GM21390 (cell line): ENCODE measurements around the gene STAC.

ENCODE experiments used
- ATAC-seq: cut with Tn5 transposase; IDR thresholded peaks from one replicate; pipeline ENCODE4 v1.9.1; 2021; ENCODE audit not compliant: unreplicated experiment

STAC gene

DNA sequence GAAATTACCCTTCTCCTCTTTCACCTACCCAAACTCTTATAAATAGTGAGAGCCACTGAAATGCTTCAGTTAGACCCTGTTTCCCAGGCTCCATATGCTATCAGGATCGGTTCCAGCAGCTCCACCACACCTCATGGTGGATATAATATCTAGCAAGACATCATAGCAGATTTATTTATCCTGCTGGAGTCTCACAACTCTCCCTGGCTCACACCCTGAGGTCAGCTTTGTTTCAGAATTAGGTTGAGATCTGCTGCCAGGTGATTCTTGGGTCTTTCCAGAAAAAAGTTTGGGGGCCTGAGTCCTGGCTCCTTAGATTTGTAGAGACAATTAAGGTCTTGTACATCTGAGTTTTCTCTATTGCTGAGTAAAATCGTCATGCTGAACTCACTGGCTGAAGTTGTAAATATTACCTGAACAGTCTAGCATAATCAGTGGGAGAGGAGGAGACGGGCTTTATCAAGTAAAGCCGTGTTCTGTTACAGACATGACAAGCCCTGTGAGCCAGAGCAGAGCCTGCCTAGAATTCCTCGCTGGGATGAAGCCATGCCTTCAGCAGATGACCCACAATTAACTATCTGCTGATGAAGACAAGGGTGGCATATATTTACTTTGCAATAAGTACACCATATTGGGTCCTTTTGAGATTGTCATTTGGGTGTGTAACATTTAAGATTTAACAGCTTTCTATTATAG is 131.6 kb downstream of the STAC start:
- no peak for ATAC-seq

DNA sequence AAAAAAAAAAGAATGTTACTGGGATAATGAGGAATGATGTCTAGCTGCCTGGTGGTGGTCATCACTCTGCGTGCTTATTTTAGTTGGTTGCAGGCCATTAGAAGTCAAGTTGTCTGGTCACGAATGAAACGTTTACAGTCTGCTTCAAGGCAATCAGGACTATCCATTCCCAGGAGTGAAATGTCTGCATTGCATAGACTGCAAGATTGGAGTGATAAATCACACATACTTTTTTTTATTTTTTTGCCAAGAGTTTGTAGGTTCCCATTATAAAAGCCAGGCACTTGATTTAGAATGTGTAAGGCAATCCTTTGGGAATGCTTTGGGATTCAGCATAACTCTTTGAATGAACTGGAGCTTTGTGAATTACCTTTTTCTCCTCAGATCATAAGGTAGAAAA is 132.3 kb downstream of the STAC start:
- ATAC-seq, result no peak

DNA sequence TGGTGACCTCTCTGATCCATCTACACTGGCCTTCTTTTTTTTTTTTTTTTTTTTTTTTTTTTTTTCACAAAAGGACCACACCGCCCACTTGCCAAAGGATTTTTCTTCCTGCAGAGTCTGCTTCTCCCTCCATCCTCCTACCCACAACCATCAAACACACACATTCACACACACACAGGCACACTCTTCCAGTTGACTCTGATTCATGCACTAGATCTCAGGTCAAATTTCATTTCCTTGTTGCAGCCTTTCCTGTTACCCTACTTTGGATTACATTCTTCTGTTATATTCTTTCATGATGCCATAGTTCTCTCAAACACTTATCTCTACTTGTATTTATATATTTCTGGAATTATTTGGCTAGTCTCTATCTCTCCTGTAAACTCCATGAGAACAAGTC is 133.9 kb downstream of the STAC start:
- no peak for ATAC-seq

DNA sequence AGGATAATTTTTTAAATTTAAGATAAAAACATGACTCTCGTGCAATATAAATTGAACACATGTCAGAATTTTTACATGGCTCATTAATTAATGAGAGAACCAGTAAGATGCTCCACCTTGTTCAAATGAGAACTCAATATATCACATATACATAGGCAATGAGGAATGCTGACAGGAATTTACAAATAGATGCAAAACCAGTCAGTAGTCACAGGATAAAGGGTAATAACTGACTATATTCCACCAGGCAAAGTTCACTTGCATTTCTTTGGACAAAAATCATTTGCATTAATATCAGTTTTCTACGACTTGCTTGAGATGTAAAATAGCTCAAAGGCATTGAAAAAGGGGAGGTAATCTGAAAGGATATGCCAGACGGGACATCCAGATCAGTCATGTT is 139.4 kb downstream of the STAC start:
- no peak for ATAC-seq

DNA sequence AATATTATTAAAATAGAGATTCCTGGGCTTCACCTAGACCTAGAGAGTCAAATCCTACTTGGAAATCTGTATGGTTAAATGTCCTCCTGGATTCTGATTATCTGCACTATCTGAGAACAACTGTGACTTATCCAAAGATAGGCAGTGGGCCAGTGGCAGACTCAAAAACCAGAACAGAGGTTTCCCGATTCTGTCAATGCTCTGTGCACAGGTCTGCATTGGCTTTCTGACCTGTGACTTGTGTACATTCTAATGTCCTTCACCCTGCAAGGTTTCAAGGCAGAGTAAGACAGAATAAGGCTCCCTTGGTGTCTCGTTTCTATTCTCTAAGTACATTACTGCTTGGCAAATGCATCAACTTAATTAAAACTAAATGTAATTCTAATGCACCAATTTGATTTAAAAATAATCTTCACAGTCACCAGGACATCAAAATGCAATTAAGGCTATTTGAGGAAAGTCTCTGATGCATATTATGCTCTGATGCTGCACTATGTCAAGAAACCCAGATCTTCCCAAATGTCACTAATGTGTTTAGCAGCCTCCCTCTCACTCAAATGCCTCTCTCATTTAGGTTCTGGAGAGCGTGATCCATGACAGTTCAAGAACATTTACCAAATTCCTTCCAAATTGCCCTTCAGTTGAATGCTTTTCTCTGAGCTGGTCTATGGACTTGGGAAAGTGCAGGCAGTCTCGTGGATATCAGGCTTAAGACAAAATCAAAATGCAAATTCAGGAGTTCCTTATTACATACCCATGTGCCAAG is 140.1 kb downstream of the STAC start:
- no peak for ATAC-seq

DNA sequence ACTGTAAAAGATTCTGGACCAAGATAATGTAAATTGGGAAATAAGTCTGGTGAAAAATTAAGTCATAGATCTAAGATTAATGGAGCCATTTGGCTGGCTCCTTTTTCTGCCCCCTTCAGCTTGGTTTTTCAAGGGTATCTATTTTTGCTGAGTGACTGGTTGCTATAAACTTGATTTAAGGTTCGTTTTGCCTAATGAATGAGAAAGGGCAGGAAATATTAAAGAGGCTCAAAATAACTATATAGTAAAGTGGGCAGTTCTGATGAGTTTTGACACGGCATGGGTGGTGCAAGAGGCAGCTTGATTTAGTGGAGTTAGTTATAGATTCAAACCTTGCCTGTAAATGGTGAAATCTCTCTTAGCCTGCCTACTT is 140.7 kb downstream of the STAC start:
- ATAC-seq, result no peak

DNA sequence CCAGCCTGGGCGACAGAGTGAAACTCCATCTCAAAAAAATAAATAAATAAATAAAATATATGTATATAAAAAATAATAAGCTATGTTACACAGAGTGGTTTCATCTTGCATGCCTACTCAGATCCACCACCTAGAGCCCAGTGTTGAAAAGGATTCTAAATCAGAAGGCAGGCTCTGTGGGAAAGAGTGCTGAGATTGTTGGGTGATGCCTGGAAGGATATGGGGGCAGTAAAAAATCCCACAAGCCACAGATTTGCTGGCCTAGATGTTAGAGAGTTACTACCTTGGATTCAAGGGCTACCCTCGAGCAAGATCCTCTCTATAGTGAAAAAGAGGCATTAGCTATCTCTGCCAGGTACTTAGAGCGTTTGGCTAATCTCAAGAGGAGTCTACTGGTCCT is 144.3 kb downstream of the STAC start:
- no peak for ATAC-seq

DNA sequence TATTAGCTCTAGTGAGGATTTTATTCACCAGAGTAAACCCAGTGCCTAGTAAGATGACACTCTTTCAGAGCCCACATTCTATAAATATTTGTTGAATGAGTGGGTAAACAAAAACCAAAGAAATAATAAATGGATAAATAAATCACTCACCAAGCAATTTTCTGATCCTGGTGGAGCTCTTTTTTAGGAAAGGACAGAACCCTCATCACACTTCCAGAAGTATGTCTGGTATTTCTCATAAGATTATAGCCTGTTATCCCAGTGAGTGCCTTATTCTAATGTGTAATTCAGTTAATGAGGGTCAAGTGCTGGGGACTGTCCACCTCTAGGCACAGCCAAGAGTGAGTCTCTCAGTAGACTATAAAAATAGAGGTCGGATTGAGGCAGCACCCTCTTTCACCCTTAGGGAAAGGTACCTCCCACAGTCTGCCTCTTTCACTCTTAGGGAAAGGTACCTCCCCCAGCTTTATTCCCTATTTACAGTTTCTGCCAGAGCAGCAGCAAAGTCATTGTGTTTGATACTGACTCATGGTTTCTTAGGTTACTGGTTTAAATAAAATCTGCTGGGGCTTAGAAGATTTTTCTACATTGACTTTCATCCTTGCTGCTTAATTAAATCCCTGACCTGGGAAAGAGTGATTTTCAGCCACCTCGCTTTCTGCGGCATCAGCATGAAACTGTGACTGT is 145.0 kb downstream of the STAC start:
- no peak for ATAC-seq

DNA sequence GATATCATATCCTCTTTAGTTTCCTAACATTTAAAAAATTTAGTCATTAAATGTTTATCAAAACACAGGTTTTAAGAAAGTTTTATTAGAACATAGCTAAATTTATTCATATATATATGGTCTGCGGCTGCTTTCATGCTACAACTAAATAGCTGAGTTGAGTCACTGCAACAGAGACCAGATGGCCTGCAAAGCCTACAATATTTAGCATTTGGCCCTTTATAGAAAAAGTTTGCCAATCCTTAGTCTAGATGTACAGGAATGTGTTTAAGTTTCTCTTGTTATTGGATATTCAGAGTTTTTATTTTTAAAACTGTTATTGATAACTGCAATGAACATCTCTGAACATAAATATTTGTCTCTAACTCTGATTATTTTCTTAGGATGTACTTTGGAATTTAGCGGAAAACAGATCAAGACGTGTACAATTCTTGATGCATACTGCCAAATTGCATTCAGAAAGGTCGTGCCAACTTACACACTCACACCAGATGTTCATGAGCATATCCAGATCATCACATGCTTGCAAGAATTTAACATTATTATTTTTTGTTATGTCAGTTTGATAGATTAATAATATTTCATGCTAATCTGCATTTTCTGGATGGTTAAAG is 157.9 kb downstream of the STAC start:
- no peak for ATAC-seq

DNA sequence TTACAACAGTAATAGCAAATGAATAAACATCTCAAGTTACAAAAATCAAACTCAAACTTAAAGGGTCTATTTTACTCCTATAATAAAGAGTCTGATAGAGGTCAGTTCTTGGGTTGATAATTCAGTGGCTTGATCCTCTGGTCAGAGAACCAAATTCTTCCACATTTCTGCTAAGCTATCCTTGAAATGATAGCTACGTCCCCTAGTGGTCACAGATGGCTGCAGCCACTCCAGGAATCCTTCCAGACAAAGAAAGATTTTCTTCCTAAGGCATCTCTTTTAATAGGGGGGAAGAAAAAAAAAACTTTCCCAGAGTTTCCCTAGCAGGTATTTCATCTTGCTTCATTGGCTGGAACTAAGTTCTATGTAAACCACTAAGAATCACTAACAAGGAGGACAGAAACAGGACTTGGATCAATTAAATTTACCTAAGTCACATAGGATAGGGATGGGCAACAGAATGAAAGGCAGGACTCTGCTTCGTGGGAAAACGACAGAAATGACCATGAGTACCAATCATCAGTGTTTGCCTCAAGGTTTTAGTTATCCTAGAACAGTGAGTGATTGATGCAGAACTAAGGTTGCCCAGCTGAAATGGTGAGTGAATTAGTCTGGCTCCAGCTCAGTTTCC is 160.7 kb downstream of the STAC start:
- ATAC-seq, result no peak

DNA sequence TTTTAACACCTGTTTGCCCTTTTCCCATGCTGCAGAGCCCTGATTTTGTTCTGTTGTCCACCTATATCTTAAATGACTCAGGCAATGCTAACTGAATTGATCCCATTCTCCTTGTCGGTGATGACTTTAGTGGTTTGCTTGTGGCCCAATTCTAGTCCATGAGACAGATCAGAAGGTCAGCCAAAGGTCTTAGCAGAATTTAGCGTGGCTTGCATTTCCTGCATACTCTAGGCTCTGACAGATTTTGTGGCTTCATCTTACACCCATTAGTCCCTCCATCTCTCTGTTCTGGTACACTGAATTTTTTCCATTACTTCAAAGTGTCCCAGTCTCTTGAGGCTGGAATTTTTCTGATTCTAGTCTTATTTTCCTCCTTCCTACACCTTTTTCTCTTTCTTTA is 161.9 kb downstream of the STAC start:
- no peak for ATAC-seq

DNA sequence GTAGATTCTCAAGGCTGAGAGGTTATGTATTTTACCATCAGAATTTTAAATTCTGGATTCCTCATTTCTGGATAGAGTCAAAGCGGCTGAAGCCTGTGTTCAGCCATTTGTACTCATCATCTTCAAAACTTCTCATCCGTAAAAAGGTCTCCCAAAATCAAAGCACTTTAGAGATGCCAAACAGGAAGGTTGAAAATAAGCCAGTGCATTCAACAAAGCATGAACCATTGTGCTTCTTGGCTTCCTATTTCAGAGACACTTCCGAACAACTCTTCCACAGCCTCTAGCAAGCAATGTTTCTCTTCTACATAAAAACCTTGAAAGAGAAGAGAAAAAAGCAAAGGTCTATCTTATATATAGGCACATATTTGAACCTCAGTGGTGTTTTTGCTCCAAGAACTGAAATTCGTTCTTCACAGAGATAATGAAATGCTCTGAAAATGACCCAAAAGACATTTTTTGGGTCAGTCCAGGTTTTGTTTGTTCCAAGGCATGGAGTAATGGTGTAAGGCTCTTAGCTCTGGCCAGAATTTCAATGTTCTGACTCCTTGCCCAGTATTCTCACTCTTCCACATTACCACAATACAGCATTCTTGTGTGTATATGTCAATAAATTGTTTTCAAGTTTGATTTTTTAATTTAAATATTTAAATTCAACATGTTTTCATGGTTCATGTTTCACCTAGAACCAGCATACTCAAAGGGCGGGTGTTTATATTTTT is 163.1 kb downstream of the STAC start:
- ATAC-seq, result no peak

DNA sequence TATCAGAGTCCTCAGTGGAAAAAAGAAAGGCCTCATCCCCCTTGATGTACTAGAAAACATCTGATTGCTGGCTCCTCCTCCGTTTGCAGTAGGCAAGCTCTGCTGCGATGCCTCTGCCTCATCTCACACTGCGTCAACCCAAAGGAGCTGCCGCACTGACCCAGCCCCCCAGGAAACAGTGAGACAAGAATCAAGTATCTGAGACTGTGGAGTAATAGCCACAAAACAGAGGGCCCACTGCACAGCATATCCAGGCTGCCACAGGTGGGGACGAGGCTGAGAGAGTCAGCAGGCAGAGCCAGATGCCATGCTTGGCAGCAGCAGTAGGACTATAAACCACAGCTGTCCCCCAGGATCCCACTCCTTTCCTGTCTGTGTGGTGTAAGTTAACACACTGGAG is 165.9 kb downstream of the STAC start:
- ATAC-seq, result no peak

DNA sequence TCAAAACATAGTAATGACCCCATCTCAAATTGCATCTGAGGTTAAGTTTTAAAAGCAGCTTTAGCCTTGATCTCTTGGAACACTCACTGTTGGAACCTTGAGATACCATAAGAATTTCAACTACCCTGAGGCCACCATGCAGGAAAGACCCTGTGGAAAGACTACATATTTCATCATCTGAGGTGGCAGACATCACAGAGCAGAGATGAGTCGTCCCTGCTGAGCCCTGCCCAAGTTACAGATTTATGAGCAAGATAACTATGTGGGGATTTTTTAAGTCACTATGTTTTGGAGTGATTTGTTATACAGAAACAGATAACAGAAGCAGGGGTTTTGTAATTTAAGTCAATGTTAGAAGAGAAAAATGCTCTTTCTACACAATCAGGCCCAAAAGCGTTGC is 168.4 kb downstream of the STAC start:
- no peak for ATAC-seq

DNA sequence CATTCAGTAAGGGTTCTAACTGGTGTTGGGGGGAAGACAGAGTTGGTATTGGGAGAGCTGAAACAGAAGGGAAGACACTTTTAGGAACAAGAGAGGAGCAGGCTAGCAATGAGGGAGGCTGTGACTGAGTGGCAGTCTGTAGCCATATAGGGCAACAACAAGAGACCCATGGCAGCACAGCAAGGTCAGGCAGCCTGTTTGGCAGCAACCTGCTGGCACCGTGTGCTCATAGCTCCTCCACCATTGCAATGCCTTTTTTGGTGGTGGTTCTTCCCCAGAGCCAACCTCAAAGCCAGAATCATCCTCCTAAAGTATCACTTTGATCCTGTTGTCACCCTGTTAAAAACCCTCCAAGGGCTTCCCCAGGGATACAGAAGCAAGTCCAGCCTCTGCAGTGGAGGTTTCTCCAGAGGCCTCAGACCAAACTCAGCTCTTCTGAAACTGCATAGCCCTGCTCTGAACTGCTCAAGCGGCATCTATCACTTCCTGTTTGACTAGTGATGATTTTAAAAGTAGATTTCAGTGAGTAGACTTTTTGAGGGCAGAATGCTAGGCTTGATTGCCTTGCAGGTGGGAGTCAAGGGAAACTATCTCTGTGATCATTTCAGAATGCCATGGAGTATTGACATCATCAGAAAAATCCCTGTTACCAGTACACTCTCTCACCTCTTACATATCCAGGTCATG is 176.9 kb downstream of the STAC start:
- ATAC-seq, result peak; percentile 83

DNA sequence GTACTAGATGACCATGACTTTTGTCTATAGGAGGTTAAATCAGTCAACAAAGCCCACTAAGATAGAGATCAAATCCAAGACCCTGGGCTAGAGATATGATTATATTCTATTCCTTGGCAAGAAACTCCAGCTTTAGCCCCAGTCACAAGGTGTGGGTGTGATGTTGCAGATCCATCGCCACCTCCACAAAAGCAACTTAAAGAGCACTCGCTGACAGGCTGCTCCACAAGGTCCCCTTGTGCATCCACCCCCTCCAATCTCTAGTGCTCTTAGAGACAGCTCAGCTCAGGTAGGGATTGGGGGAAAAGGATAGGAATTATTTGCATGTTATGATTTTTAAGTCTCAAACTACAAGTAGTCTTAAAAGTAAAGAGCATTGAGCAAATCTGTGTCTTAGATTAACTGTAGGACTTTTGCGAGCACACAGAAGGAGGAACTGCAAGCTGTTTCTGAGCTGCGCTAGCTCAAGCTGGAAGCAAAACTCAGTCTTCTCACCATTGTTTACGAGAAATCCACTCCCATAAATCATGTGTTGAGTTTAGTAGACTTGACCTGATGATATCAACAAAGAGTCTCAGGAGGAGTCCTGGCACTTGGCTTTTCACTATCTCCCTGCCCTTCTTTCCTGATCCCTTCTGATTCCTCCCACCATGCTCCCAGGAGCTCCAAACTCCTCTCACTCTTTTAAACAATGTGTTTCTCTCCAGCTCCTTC is 177.6 kb downstream of the STAC start:
- no peak for ATAC-seq

DNA sequence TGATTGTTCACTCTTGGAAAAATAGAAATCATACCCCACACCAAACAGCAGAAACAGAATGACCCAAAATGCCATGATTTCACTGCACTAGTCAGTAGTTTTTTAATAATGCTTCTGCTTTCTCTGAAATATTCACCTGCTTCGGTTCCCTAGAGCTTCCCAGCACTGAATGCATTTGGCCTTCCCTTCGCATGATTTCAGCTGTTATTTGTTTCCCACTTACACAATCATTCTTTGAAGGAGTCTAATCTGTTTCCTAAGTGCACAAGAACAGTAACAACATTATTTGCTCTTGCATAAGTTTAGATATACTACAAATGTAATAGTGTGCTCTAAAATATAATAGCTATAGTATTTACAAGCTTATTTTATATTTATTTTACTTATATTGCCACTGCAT is 178.7 kb downstream of the STAC start:
- no peak for ATAC-seq

DNA sequence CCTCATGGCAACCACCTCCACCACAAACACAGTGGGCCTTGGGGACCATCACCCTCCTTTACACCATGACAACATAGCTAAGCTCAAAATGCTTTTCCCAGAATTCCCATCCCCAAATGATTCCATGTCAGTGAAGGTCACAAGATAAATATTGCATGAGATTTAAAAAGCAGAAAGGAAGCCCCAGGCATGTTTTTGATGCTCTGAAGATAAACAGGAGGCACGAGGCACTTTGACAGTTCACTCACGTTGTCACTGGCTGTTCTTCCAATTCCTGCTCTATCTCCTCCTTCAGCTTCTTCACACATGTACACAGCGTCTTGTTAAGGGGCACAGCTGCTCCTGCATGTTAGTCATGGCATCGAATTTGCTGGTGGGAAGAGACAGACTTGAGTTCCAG is 180.4 kb downstream of the STAC start:
- no peak for ATAC-seq

DNA sequence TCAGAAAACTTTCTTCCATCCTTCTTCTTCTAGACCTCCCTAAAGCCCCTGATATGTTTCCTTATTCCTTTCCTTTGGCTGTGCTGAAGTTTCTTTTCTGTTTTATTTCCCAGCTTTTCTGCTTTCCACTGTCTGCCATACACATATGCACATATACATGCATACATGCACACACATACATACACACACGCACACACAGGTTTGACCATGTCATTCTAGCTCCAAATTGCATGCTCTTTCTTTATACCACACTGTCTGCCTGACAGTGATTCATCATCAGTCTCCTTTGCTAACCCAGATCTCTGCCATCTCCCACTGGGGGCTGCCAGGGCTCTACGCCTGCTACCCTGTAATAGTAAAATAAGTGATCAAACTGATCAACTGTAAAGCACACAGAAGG is 181.3 kb downstream of the STAC start:
- ATAC-seq, result no peak

DNA sequence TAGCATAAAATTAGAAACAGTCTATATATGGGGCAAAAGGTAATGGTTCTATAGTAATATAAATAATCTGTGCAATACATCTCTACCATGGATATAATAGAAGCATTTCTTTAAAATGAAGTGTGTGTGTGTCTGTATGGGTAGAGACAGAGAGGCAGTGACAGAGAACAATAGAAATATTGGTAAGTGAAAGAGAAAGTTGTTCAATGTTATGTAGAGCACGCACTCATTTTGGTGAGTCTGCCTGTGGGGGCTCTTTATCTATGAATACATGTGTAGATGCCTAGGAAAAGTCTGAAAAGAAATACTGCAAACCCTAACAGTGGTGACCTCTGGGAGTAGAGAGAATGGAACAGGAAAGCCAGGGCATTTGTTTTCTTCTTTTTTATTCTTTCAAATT is 182.6 kb downstream of the STAC start:
- no peak for ATAC-seq
